IMR-90 (cell line): ENCODE results near the gene ST14. TPM values are rescaled to one million over a fixed set of nuclear protein-coding genes. Genes with fewer than 3 reads are reported as not detected.

ENCODE experiments used
- ATAC-seq: fragments of 200-7000 bp; cut with Tn5 transposase; 2 replicates; pipeline ENCODE4 v1.9.1; 2020; ENCODE audit warnings: low read depth, mild to moderate bottlenecking, moderate library complexity
- BruUV-seq: library from RNA; stranded (reverse); fragments of 400-500 nt; replicated peaks from 2 replicates; lab custom pipeline; 2021; lab: Mats Ljungman, UMichigan
- CTCF ChIA-PET: fragments of 300-600 bp; formaldehyde crosslinking; extraction: SDS; loops from one replicate; lab custom pipeline; 2021; ENCODE audit warnings: antibody characterized with exemption; lab: Yijun Ruan, JAX
- POLR2A ChIA-PET: fragments of 300-600 bp; sonication (Branson Sonifier 250); formaldehyde crosslinking; loops from one replicate; lab custom pipeline; 2022; ENCODE audit warnings: antibody characterized with exemption; ENCODE audit not compliant: unreplicated experiment; lab: Charles Lee
- DNase-seq: peaks from one replicate; pipeline ENCODE4 v3.0.0; 2013
- H2AFZ ChIP-seq: replicated peaks from 2 replicates; pipeline ENCODE3; 2013; ENCODE audit warnings: low read length, mild to moderate bottlenecking; ENCODE audit not compliant: poor library complexity
- H2AK5ac ChIP-seq: 2 replicates; pipeline ENCODE4 v1.6.1; 2013; ENCODE audit warnings: low read depth, low read length, inconsistent platforms
- H2AK9ac ChIP-seq: replicated peaks from 2 replicates; pipeline ENCODE3; 2013; ENCODE audit warnings: mild to moderate bottlenecking, low read depth, low read length, moderate library complexity; ENCODE audit not compliant: poor library complexity
- H2BK120ac ChIP-seq: 2 replicates; pipeline ENCODE4 v1.6.1; 2013; ENCODE audit warnings: low read depth, low read length, inconsistent platforms
- H2BK15ac ChIP-seq: 3 replicates; pipeline ENCODE4 v1.6.1; 2013; ENCODE audit warnings: low read depth, low read length, inconsistent platforms
- H2BK20ac ChIP-seq: 2 replicates; pipeline ENCODE4 v1.6.1; 2013; ENCODE audit warnings: low read depth, mild to moderate bottlenecking, inconsistent platforms, low read length, moderate library complexity
- H2BK5ac ChIP-seq: 2 replicates; pipeline ENCODE4 v1.6.1; 2013; ENCODE audit warnings: mild to moderate bottlenecking, low read depth, low read length, inconsistent platforms; ENCODE audit not compliant: poor library complexity, severe bottlenecking
- H3K14ac ChIP-seq: replicated peaks from 2 replicates; pipeline ENCODE4 v1.6.1; 2013; ENCODE audit warnings: low read depth, low read length, inconsistent platforms
- H3K18ac ChIP-seq: 2 replicates; pipeline ENCODE4 v1.6.1; 2013; ENCODE audit warnings: low read depth, low read length, control low read depth
- H3K23ac ChIP-seq: 2 replicates; pipeline ENCODE4 v1.6.1; 2013; ENCODE audit warnings: low read depth, low read length, inconsistent platforms
- H3K27ac ChIP-seq: 2 replicates; pipeline ENCODE4 v1.5.1; 2013; ENCODE audit warnings: mild to moderate bottlenecking, control low read depth, low read length; ENCODE audit not compliant: insufficient read depth
- H3K27me3 ChIP-seq: 2 replicates; pipeline ENCODE4 v1.6.1; 2013; ENCODE audit warnings: low read length; ENCODE audit not compliant: control insufficient read depth, insufficient read depth
- H3K36me3 ChIP-seq: 2 replicates; pipeline ENCODE4 v1.6.1; 2013; ENCODE audit warnings: low read length, mixed read lengths; ENCODE audit not compliant: control insufficient read depth, insufficient read depth
- H3K4ac ChIP-seq: 2 replicates; pipeline ENCODE4 v1.6.1; 2013; ENCODE audit warnings: low read depth, low read length, inconsistent platforms
- H3K4me1 ChIP-seq: 2 replicates; pipeline ENCODE4 v1.6.1; 2013; ENCODE audit warnings: low read length, mixed read lengths; ENCODE audit not compliant: control insufficient read depth, insufficient read depth
- H3K4me2 ChIP-seq: 2 replicates; pipeline ENCODE4 v1.6.1; 2013; ENCODE audit warnings: low read depth, mild to moderate bottlenecking, control low read depth, low read length, moderate library complexity
- H3K4me3 ChIP-seq: 2 replicates; pipeline ENCODE4 v1.5.1; 2013; ENCODE audit warnings: low read depth, mild to moderate bottlenecking, control low read depth, low read length, moderate library complexity; ENCODE audit not compliant: insufficient read depth
- H3K56ac ChIP-seq: 2 replicates; pipeline ENCODE4 v1.6.1; 2013; ENCODE audit warnings: low read length, inconsistent platforms; ENCODE audit not compliant: insufficient read depth; ENCODE audit errors: extremely low read depth
- H3K79me1 ChIP-seq, 2 experiments: 2 replicates each; pipeline ENCODE4 v1.6.1; 2013; ENCODE audit warnings: low read length in 2 of 2, inconsistent platforms in 1 of 2, low read depth in 1 of 2
- H3K9ac ChIP-seq: 2 replicates; pipeline ENCODE4 v1.6.1; 2013; ENCODE audit warnings: low read depth, low read length, control low read depth
- H3K9me1 ChIP-seq: 2 replicates; pipeline ENCODE4 v1.6.1; 2013; ENCODE audit warnings: low read length, inconsistent platforms; ENCODE audit not compliant: insufficient read depth
- H3K9me3 ChIP-seq: 2 replicates; pipeline ENCODE4 v1.6.1; 2013; ENCODE audit warnings: low read length; ENCODE audit not compliant: control insufficient read depth, insufficient read depth
- H4K20me1 ChIP-seq: 2 replicates; pipeline ENCODE4 v1.6.1; 2013; ENCODE audit warnings: low read length, inconsistent platforms; ENCODE audit not compliant: insufficient read depth
- H4K5ac ChIP-seq: 2 replicates; pipeline ENCODE4 v1.6.1; 2013; ENCODE audit warnings: mild to moderate bottlenecking, low read depth, low read length, control low read depth
- H4K8ac ChIP-seq, 2 experiments: 2 replicates each; pipeline ENCODE4 v1.6.1; 2013; ENCODE audit warnings: low read depth in 2 of 2, low read length in 2 of 2, control low read depth in 1 of 2, inconsistent platforms in 1 of 2
- H4K91ac ChIP-seq: 2 replicates; pipeline ENCODE4 v1.6.1; 2013; ENCODE audit warnings: low read depth, low read length, inconsistent platforms; ENCODE audit not compliant: insufficient read depth
- BHLHE40 ChIP-seq: fragments of 150-350 bp; IDR thresholded peaks from 2 replicates; pipeline ENCODE4 v1.6.1; 2016; ENCODE audit warnings: mild to moderate bottlenecking, low read depth, low read length
- CEBPB ChIP-seq: IDR thresholded peaks from 2 replicates; pipeline ENCODE4 v1.6.1; 2012; ENCODE audit warnings: low read depth, low read length, improper control_type of control experiment
- CHD1 ChIP-seq: IDR thresholded peaks from 2 replicates; pipeline ENCODE4 v1.6.1; 2012; ENCODE audit warnings: low read depth, low read length, improper control_type of control experiment
- FOS ChIP-seq: fragments of 150-350 bp; IDR thresholded peaks from 2 replicates; pipeline ENCODE4 v1.6.1; 2016; ENCODE audit warnings: low read depth, low read length
- MAFK ChIP-seq: IDR thresholded peaks from 2 replicates; pipeline ENCODE4 v1.6.1; 2012; ENCODE audit warnings: low read depth, low read length, improper control_type of control experiment
- MAZ ChIP-seq: IDR thresholded peaks from 2 replicates; pipeline ENCODE4 v1.6.1; 2012; ENCODE audit warnings: low read depth, mild to moderate bottlenecking, low read length, improper control_type of control experiment, moderate library complexity, borderline replicate concordance
- MXI1 ChIP-seq: IDR thresholded peaks from 2 replicates; pipeline ENCODE4 v1.6.1; 2012; ENCODE audit warnings: low read depth, mild to moderate bottlenecking, low read length, moderate library complexity, borderline replicate concordance
- NFE2L2 ChIP-seq: fragments of 150-350 bp; IDR thresholded peaks from 2 replicates; pipeline ENCODE4 v1.6.1; 2016; ENCODE audit warnings: low read depth, mild to moderate bottlenecking, low read length
- POLR2A ChIP-seq: IDR thresholded peaks from 2 replicates; pipeline ENCODE4 v1.6.1; 2012; ENCODE audit warnings: mild to moderate bottlenecking, low read depth, low read length
- RCOR1 ChIP-seq: IDR thresholded peaks from 2 replicates; pipeline ENCODE4 v1.6.1; 2012; ENCODE audit warnings: mild to moderate bottlenecking, low read length, improper control_type of control experiment; ENCODE audit not compliant: insufficient replicate concordance
- RFX5 ChIP-seq: IDR thresholded peaks from 2 replicates; pipeline ENCODE4 v1.8.0; 2012; ENCODE audit warnings: low read depth, mild to moderate bottlenecking, low read length, moderate library complexity
- SMC3 ChIP-seq: fragments of 150-350 bp; IDR thresholded peaks from 2 replicates; pipeline ENCODE4 v1.6.1; 2016; ENCODE audit warnings: low read depth, mild to moderate bottlenecking, antibody characterized with exemption, low read length, moderate library complexity
- WGBS, 2 experiments: methylation state at CpG; one replicate each; pipeline versions ENCODE4 v1.1.5 to v1.1.7; 2013; ENCODE audit warnings: missing lambda C conversion rate in 2 of 2; ENCODE audit not compliant: insufficient read length in 1 of 2; ENCODE audit errors: extremely low coverage in 2 of 2; 5-methylcytosine and 5-hydroxymethylcytosine counted together
- dilution Hi-C: fragments of 300-500 bp; cut with HindIII; formaldehyde crosslinking; loops from one replicate; pipeline ENCODE4 v1.14.3; 2018; ENCODE audit warnings: low sequenced_read_pairs; ENCODE audit not compliant: unreplicated experiment
- in situ Hi-C: fragments of 300-500 bp; cut with MboI; formaldehyde crosslinking; loops from 3 replicates; pipeline ENCODE4 v1.14.3; 2019; ENCODE audit warnings: low sequenced_read_pairs, inconsistent platforms, mixed read lengths
- intact Hi-C: fragments of 100-400 bp; cut with micrococcal nuclease; formaldehyde crosslinking; loops from 2 replicates; pipeline ENCODE4 v1.10.0; 2022
- polyA plus RNA-seq, 3 experiments: library from polyadenylated mRNA; depleted of rRNA; stranded (reverse); fragments of >200 nt; gene quantifications; 2 replicates each; pipeline ENCODE4 v1.2.3, GENCODE V29; 2012; ENCODE audit warnings: low replicate concordance in 1 of 3
- total RNA-seq: library from RNA; depleted of rRNA; stranded (reverse); fragments of >200 nt; gene quantifications from 2 replicates; pipeline ENCODE4 v1.2.3, GENCODE V29; 2012
- TF ChIP-seq, protein P1 (sequence below): fragments of 150-350 bp; IDR thresholded peaks from 2 replicates; pipeline ENCODE4 v1.6.1; 2016; ENCODE audit warnings: low read depth, mild to moderate bottlenecking, low read length, moderate library complexity, borderline replicate concordance
- TF ChIP-seq, protein P2 (sequence below): fragments of 150-350 bp; IDR thresholded peaks from 2 replicates; pipeline ENCODE4 v1.6.1; 2017; ENCODE audit warnings: mild to moderate bottlenecking, antibody characterized with exemption, low read length, low read depth
- TF ChIP-seq, protein P3 (sequence below): conservative IDR thresholded peaks from 2 replicates; pipeline ENCODE4 v1.5.1; 2012; ENCODE audit warnings: mild to moderate bottlenecking, low read depth, low read length, improper control_type of control experiment

The ST14 gene
- total and polyA plus RNA-seq, 2 of the 4 experiments (the other 2 are of a cell fraction): not detected

GRCh38 chr11:130114281-130114680, 45.3 kb upstream of the ST14 start:
- intact Hi-C loops: no loop called here
- BruUV-seq: no TSS peak

More at GRCh38 chr11:130114281-130114680, 45.3 kb upstream of the ST14 start:
- H3K4me3 ChIP-seq: no peak overlapping the region
- no peak for ATAC-seq
- 80% methylated on average over 1 of the region's 5 CpGs; no CpG with 5 or more reads in 1 of the 2 experiments for WGBS, 2 experiments
- DNase-seq: no peak
- H3K4ac ChIP-seq: no peak overlapping the region
- H3K27ac ChIP-seq: no peak overlapping the region
- no peak overlapping the region for H3K56ac ChIP-seq
- H2BK120ac ChIP-seq: no peak overlapping the region
- H3K14ac ChIP-seq: no peak overlapping the region
- POLR2A ChIA-PET: no interaction called here
- peaks cover 5% of the 10 kb centered on the region for H3K27me3 ChIP-seq
- peaks cover 7% of the 10 kb centered on the region for H3K9me1 ChIP-seq
- CTCF ChIA-PET: no interaction called here
- no peak overlapping the region for H4K91ac ChIP-seq
- dilution Hi-C loops: no loop called here
- no peaks in the 10 kb centered on the region for H3K9me3 ChIP-seq
- H3K23ac ChIP-seq: no peak overlapping the region
- H3K4me2 ChIP-seq: no peak overlapping the region
- H4K5ac ChIP-seq: no peak overlapping the region
- no peak overlapping the region for H2BK5ac ChIP-seq
- no peak overlapping the region for H2AFZ ChIP-seq
- no peak overlapping the region for H2AK9ac ChIP-seq
- peaks cover 14% of the 10 kb centered on the region in 2 experiments for H3K79me1 ChIP-seq
- H2AK5ac ChIP-seq: no peak overlapping the region
- no peak overlapping the region for H2BK15ac ChIP-seq
- no peak overlapping the region for H3K18ac ChIP-seq
- TF ChIP-seq, protein P1, sequence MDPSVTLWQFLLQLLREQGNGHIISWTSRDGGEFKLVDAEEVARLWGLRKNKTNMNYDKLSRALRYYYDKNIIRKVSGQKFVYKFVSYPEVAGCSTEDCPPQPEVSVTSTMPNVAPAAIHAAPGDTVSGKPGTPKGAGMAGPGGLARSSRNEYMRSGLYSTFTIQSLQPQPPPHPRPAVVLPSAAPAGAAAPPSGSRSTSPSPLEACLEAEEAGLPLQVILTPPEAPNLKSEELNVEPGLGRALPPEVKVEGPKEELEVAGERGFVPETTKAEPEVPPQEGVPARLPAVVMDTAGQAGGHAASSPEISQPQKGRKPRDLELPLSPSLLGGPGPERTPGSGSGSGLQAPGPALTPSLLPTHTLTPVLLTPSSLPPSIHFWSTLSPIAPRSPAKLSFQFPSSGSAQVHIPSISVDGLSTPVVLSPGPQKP: no peak
- TF ChIP-seq SMC3: no peak
- TF ChIP-seq BHLHE40: no peak
- TF ChIP-seq RFX5: no peak
- no peak for TF ChIP-seq NFE2L2
- no peak for TF ChIP-seq CHD1
- TF ChIP-seq POLR2A: no peak
- TF ChIP-seq MAZ: no peak
- TF ChIP-seq, protein P2, sequence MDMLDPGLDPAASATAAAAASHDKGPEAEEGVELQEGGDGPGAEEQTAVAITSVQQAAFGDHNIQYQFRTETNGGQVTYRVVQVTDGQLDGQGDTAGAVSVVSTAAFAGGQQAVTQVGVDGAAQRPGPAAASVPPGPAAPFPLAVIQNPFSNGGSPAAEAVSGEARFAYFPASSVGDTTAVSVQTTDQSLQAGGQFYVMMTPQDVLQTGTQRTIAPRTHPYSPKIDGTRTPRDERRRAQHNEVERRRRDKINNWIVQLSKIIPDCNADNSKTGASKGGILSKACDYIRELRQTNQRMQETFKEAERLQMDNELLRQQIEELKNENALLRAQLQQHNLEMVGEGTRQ: no peak
- TF ChIP-seq CEBPB: no peak
- no peak for TF ChIP-seq RCOR1
- TF ChIP-seq FOS: no peak
- TF ChIP-seq, protein P3, sequence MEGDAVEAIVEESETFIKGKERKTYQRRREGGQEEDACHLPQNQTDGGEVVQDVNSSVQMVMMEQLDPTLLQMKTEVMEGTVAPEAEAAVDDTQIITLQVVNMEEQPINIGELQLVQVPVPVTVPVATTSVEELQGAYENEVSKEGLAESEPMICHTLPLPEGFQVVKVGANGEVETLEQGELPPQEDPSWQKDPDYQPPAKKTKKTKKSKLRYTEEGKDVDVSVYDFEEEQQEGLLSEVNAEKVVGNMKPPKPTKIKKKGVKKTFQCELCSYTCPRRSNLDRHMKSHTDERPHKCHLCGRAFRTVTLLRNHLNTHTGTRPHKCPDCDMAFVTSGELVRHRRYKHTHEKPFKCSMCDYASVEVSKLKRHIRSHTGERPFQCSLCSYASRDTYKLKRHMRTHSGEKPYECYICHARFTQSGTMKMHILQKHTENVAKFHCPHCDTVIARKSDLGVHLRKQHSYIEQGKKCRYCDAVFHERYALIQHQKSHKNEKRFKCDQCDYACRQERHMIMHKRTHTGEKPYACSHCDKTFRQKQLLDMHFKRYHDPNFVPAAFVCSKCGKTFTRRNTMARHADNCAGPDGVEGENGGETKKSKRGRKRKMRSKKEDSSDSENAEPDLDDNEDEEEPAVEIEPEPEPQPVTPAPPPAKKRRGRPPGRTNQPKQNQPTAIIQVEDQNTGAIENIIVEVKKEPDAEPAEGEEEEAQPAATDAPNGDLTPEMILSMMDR: no peak
- no peak for TF ChIP-seq MXI1
- TF ChIP-seq MAFK: no peak
- H4K8ac ChIP-seq: no peak overlapping the region
- H2BK20ac ChIP-seq: no peak overlapping the region
- H3K9ac ChIP-seq: no peak overlapping the region
- no peaks in the 10 kb centered on the region for H3K4me1 ChIP-seq
- peaks cover 22% of the 10 kb centered on the region for H3K36me3 ChIP-seq
- peaks cover 37% of the 10 kb centered on the region for H4K20me1 ChIP-seq
- in situ Hi-C loops: no loop called here
